HFFc6 (cell line): ENCODE measurements around the gene GSG1L. TPM values are rescaled to one million over a fixed set of nuclear protein-coding genes. Genes with fewer than 3 reads are reported as not detected.

ENCODE experiments used
- DNase-seq: peaks from one replicate; pipeline ENCODE4 v3.0.0-alpha.2; 2018
- H3K27ac Mint-ChIP-seq: 2 replicates; pipeline ENCODE4 v1.8.0; 2020; ENCODE audit warnings: mild to moderate bottlenecking, mixed read lengths
- H3K27me3 Mint-ChIP-seq: 2 replicates; pipeline ENCODE4 v1.8.0; 2021; ENCODE audit warnings: mild to moderate bottlenecking, moderate library complexity, mixed read lengths; ENCODE audit not compliant: insufficient read depth
- H3K36me3 Mint-ChIP-seq: 2 replicates; pipeline ENCODE4 v1.8.0; 2021; ENCODE audit warnings: low read depth, mixed read lengths
- H3K4me1 Mint-ChIP-seq: 2 replicates; pipeline ENCODE4 v1.8.0; 2020; ENCODE audit warnings: low read depth, mixed read lengths
- H3K4me3 Mint-ChIP-seq: 2 replicates; pipeline ENCODE4 v1.8.0; 2020; ENCODE audit warnings: mild to moderate bottlenecking, moderate library complexity, mixed read lengths
- H3K9me3 Mint-ChIP-seq: 2 replicates; pipeline ENCODE4 v1.8.0; 2020; ENCODE audit warnings: mild to moderate bottlenecking, mixed read lengths
- total RNA-seq, 6 experiments: library from RNA; stranded (reverse); fragmentation: NEBNext Ultra II Directional; extraction: Animal tissue kit (Norgen Biotek cat#: 25700); gene quantifications; 2 replicates in 1 of 6; 3 replicates in 5 of 6; pipeline ENCODE4 v1.2.3, GENCODE V29; 2021
- TF ChIP-seq, protein P1 (sequence below): fragments of 200-600 bp; sonication (generic); IDR thresholded peaks from 2 replicates; pipeline ENCODE4 v1.5.0; 2021; ENCODE audit warnings: antibody characterized with exemption, mild to moderate bottlenecking

The GSG1L gene
- total RNA-seq, 6 experiments from 2014 or later: not detected

DNA sequence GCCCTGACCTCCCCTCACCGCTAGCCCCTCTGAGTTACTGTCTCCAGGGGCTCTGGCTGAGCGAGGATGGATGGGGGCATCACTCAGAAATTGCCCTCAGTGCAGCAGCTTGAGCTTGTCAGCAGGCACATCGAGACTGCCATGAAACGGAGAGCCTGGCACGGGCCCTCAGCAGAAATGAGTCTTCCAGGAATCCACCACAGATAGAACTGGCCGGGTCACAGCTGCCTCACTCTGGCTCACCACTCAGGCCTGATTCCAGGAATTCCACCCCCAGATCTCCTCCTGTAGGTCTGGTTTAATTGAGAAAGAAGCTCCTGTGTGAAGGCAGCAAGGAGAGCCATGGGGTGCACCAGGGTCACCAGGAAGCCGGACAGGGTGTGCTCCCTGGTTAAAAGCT is 85.5 kb downstream of the GSG1L start:
- Mint-ChIP-seq H3K36me3 (no peaks in the 10 kb centered on the region), H3K4me3 (no peak overlapping the region)
- DNase-seq: peak; percentile 8

DNA sequence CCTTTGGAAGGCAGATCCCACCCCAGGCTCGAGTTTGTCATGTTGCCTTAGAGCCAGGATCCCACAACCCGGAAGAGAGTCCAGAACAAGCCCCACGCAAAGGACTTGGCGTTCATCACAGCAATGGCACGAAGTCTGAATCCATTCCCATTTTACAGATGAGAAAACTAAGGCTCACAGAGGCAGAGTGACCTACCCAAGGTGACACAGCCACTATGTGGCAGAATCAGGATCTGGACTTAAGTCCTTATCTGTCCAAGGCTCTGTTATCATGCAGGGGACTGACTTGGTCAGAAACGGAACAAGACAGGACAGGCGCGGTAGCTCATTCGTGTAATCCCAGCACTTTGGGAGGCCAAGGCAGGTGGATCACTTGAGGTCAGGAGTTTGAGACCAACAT is 86.5 kb downstream of the GSG1L start:
- Mint-ChIP-seq H3K27me3 (peaks cover 18% of the 10 kb centered on the region), H3K36me3 (no peaks in the 10 kb centered on the region), H3K27ac (no peak overlapping the region), H3K9me3 (no peaks in the 10 kb centered on the region), H3K4me1 (no peaks in the 10 kb centered on the region), H3K4me3 (no peak overlapping the region)
- TF ChIP-seq, protein P1, sequence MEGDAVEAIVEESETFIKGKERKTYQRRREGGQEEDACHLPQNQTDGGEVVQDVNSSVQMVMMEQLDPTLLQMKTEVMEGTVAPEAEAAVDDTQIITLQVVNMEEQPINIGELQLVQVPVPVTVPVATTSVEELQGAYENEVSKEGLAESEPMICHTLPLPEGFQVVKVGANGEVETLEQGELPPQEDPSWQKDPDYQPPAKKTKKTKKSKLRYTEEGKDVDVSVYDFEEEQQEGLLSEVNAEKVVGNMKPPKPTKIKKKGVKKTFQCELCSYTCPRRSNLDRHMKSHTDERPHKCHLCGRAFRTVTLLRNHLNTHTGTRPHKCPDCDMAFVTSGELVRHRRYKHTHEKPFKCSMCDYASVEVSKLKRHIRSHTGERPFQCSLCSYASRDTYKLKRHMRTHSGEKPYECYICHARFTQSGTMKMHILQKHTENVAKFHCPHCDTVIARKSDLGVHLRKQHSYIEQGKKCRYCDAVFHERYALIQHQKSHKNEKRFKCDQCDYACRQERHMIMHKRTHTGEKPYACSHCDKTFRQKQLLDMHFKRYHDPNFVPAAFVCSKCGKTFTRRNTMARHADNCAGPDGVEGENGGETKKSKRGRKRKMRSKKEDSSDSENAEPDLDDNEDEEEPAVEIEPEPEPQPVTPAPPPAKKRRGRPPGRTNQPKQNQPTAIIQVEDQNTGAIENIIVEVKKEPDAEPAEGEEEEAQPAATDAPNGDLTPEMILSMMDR: no peak
- DNase-seq: no peak

More for the DNA sequence above, 85.5 kb downstream of the GSG1L start:
- TF ChIP-seq, protein P1: no peak
- Mint-ChIP-seq H3K9me3 (no peaks in the 10 kb centered on the region; the same call in 1 of the 2 replicates), H3K27ac (no peak overlapping the region), H3K27me3 (peaks cover 18% of the 10 kb centered on the region), H3K4me1 (no peaks in the 10 kb centered on the region)

DNA sequence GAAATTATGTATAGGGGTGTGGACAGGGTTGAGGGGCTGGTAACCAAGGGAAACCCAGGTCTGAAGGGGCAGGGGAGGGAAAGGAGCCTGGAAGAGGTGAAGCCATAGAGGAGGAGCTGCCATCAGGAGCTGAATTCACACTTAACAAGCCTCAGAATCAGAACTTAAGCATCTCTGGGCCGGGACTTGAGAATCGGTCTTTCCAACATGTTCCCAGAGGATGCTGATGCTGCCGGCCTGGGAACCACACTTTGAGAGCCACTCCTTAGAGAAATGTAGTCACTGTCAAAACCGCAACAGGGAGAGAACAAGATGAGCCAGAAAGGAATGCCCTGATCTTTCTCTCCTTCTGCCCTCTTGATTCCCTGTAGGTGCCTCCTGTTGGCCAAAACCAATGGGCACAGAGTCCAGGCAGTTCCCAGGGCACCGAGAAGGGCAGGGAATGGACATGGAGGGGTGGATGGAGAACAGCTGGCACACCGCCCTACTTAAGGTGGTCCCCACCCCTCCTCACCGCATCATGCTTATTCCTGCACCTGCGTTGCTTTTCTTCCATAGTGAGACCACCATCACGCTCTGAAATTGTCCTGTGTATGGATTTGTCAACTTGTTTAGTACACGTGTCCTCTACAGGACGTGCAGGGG is 88.5 kb downstream of the GSG1L start:
- Mint-ChIP-seq H3K4me1 (no peaks in the 10 kb centered on the region), H3K4me3 (no peak overlapping the region), H3K9me3 (no peaks in the 10 kb centered on the region), H3K27ac (no peak overlapping the region), H3K27me3 (peaks cover 14% of the 10 kb centered on the region), H3K36me3 (no peaks in the 10 kb centered on the region)
- TF ChIP-seq, protein P1: no peak
- no peak for DNase-seq

DNA sequence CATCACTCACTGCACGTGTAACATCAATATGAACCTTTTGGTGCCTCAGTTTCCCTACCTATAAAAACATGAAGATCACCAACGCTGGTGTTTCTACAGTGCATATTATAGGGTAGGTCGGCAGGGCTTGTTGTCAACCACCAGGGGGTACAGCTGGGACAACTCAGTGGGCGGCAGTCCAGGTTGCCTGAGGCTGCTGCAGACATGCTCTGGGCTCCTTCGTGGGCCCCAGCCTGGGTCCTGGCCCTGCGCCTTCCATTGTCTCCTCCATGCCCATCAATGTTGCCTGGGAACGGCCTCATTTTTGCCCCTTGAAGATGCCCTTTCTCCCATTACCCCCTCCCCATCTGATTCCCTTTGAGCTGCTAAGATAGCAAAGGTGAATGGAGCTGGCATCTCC is 89.8 kb downstream of the GSG1L start:
- Mint-ChIP-seq H3K36me3 (no peaks in the 10 kb centered on the region), H3K27ac (no peak overlapping the region), H3K4me3 (no peak overlapping the region), H3K9me3 (no peaks in the 10 kb centered on the region), H3K27me3 (peaks cover 10% of the 10 kb centered on the region), H3K4me1 (no peaks in the 10 kb centered on the region)
- TF ChIP-seq, protein P1: peak; percentile 40
- DNase-seq: no peak

DNA sequence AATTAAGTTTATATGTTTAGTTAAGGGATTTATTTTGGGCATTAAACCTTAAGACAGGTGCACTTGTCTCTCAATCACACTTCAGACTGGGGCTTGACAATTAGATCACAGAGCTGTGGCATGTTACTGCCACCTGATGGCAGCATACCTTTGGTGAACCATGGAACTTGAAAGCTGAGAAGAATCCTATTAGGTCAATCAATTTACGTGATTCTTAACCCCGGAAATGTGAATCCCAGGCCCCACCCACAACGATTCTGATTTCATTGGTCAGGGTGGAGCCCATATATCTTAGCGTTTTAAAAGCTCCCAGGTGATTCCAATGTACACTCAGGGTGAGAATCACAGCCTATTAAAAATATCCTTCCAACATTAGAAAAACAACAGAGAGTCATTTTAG is 91.0 kb downstream of the GSG1L start:
- Mint-ChIP-seq H3K4me1 (no peaks in the 10 kb centered on the region), H3K9me3 (no peaks in the 10 kb centered on the region), H3K27ac (no peak overlapping the region), H3K27me3 (peaks cover 6% of the 10 kb centered on the region), H3K36me3 (no peaks in the 10 kb centered on the region), H3K4me3 (no peak overlapping the region)
- peak; percentile 1 for DNase-seq
- TF ChIP-seq, protein P1: peak; percentile 74

DNA sequence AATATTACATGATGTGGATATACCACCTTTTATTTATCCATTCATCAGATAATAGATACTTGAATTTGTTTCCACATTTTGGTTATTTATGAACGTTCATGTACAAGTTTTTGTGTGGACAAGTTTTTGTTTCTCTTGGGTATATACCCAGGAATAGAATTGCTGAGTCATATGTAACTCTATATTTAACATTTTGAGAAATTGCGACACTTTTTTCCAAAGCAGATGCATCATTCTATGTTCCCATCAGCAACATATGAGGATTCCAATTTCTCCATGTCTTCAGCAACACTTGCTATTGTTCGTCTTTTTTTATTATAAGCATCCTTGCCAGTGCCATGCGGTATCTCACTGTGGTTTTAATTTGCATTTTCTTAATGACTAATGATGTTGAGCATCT is 93.9 kb downstream of the GSG1L start:
- Mint-ChIP-seq H3K36me3 (no peaks in the 10 kb centered on the region), H3K9me3 (no peaks in the 10 kb centered on the region), H3K27me3 (peaks cover 16% of the 10 kb centered on the region), H3K4me3 (no peak overlapping the region), H3K27ac (no peak overlapping the region), H3K4me1 (no peaks in the 10 kb centered on the region)
- TF ChIP-seq, protein P1: no peak
- peak; percentile 1 for DNase-seq
